Esophagus mucosa (tissue), 1 donor: ENCODE results near the gene TRIM8. TPM values are rescaled to one million over a fixed set of nuclear protein-coding genes. Genes with fewer than 3 reads are reported as not detected.

ENCODE experiments used
- ATAC-seq: fragments of 200-7000 bp; cut with Tn5 transposase; one replicate; pipeline ENCODE4 v1.9.1; 2020
- total RNA-seq: library from RNA; stranded (reverse); gene quantifications from one replicate; pipeline ENCODE4 v1.2.4, GENCODE V29; 2023
- donor health status: DM: yes; HTN: yes; CAD: no.

TRIM8 gene
- total RNA-seq, 1 donor from 2014 or later, result 29.1 TPM

DNA sequence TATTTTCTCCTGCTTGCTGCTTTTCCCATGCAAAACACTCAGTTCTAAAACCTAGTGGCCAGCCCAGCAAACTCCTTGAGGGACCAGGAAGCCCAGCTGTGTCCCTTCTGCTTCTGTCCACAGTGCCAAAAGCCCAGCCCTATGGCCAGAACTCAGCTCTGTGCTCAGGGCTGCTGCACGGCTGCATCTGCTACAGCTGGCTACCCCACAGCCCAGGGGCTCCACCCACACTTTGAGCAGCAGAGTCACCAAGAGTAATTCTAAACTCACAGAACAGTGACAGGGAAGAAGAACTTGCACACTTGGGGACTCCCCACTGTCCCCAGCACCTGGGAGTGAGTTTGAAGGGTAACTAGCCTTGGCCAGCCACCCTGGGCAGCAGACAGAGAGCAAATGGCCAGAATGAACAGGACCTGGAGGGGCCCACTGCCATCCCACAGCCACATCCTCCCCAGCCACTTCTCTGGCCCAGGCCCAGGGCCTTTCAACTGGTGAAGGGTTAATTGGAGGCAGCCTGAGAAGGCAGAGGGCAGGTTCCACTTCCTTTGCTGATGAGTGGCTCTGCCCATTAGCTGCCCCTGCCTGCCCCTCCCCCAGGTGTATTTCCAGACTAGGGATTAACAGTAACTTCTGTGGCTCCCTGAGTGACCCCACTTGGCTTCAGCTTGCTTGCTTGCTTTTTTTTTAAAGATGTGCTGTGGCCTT is 28.1 kb upstream of the TRIM8 start:
- ATAC-seq, result no peak

DNA sequence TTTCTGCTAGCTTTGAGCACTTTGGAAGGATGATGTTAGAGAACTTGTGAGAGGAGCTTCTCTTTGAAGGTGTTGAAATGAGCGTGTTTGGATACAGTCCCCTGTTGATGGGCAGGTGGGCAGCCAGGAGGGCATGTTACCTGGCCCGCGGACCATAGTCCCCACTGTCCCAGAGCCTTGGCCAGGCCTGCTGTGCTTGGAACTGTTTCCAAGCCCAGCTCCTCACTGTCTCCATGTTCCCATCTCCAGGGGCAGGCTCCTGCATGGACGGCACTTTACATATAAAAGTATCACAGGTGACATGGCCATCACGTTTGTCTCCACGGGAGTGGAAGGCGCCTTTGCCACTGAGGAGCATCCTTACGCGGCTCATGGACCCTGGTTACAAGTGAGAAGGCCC is 27.2 kb upstream of the TRIM8 start:
- no peak for ATAC-seq

DNA sequence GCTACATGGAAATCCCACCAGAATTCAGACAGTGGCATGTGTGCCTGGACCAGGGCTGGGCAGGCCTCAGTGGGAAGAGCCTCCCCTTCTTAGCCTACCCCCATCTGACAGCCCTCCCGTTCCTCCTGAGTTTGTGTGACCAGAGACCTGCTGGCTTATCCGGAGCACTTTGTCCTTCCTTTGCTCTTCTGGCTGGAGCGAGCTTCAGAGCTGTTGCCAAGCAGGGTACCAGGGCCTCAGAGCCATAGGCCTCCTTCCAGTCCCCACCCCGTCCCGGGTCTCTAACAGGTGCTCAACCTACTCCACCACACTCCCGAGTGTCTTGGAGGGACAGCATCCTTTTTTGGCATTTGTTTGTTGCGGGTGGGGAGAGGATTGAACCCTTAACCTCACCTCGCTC is 26.5 kb upstream of the TRIM8 start:
- ATAC-seq, result no peak

DNA sequence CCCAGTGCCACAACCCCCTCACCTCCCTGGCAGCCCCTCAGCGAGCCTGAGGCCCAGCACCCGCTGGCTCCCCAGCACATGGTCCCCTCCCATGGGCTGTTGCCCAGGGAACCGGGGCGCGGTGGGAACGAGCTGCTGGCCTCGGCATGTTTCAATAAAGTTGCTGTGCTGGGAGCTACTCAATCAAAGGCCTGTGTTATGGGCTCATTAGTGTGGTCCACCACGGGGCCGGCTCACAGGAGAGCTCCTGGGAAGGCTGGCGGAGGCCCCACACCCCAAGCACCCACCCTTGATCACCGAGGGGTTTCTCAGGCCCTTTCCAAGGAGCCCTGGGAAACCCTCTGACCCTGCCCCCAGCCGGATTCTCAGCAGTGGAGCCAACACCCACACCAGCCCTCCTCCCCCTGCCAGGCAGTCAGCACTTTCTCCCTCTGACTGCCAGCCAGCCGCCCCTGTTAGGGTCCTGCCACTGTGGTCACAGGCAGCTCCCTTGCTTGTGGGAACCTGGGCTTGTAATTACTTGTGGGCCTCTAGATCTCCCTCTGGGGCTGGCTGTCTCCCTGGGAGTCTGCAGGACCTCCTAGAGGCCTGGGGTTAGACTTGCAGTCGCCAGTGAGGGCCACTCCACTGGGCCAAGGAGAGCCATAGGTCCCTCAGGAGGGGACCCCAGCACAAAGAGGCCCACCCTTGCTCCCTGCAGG is 24.8 kb upstream of the TRIM8 start:
- no peak for ATAC-seq

DNA sequence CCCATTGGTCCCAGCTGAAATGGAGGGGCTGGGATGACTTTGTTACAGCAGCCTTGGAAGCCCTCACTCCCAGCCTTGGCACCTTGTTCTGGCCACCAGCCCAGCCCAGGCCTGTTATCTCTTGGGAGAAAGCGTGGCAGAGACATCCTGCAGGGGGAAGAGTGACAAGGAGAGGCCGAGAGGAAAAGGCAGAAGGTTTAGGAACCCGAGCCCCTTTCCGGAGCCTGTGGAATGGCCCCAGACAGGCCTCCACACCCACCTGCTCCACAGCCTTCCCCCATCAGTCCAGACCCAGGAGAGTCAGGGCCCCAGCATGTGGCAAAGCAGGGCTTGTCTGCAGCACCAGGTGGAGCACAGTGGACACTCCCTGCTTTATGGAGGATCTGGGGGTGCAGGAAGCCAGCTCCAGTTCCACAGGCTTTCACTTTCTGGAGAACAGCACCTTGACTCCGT is 24.1 kb upstream of the TRIM8 start:
- no peak for ATAC-seq

DNA sequence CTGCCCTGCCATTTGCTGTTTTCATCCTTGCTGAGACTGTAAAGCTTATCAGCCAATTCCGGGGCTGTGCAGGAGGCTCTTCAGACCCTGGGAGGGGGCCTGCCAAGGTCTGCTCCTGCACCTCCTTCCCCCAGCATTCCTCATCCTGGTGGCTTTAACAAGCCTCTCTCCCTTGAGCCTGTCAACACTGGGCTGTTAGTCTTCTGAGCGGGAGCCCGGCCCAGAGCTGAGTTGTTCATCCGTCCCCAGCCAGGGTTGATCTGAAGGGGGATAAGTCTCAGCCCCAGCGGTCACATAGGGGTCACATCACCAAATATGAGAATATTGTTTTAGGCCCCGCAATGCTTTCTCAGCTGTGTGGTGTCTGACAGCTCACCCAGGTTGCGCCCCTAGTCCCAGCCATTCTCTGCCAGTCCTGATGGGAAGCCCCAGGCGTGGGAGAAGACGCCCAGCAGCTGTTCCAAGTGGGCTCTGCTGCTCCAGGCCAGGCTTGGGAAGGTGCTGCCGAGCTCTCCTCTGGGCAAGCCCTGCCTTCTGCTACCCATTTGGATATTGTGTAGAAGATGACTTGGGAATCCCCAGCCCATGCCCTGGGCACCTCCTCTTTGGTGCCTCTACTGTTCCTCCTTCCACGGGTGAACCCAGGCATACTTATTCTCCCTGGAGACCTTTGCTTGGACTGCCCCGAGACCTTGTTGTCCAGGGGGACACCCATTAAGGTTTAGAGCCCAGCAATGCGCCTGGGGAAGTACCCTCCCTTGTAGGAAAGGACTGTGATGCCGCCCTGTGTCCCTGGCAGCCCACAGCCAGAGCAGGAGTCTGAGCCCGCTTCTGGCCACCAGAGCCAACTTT is 23.5 kb upstream of the TRIM8 start:
- ATAC-seq, result no peak

DNA sequence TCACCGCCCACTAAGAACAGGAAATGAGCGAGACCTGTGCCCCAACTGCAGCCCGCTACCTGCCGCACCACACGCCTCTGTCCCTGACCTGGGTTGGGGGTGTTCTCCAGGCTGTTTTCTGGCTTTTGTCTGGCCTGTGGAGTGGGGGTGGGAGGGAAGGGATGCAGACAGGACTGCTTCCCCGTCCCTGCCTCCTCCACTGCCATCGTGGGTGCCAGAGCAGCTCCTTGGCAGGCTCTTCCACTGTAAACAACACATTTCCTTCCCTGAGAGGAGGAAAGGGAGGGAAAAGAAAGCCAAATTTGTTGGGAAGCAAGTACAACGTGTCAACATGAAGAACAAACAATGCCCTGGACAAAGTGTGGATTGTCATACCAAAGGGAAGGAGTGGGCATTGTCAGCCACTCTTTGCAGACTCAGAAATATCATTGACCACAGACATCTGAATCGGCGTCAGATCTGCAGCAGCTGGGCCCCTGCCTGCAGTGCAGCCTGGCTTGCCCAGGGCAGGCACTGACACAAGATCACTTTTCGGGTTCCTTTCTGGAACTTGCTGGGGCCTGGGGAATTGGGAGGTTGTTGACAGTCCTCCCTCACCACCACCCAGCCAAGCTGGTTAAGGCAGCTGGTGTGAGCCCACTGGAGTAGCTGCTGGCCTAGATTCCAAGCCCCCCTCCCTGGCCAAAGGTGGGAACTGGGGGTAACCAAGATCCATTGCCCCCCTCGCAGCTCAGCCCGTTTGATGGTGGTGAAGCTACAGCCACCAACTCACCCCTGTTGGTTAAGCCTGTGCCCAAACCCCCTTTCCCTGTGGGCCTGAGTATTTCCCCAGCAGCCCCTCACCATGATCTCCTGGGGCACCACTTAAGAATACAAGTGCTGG is 22.6 kb upstream of the TRIM8 start:
- ATAC-seq, result no peak

DNA sequence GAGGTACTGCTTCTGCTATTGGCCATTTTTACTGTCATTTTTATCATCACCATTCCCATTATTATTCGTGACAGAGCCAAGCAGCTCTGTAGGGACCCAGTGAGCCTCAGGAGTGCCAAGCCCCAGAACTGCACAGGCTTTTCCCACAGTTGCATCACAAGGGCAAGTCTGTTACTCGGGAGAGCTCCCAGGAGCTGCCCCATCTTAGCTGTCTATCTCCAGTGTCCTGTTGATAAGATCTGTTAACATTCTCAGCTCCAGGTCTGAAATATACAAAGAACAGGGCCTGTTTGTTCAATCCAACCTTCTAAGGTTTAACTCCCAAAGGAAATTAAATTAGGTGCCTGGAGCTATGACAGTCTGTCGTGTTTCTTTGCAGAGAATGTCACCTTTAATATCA is 20.2 kb upstream of the TRIM8 start:
- ATAC-seq, result no peak

DNA sequence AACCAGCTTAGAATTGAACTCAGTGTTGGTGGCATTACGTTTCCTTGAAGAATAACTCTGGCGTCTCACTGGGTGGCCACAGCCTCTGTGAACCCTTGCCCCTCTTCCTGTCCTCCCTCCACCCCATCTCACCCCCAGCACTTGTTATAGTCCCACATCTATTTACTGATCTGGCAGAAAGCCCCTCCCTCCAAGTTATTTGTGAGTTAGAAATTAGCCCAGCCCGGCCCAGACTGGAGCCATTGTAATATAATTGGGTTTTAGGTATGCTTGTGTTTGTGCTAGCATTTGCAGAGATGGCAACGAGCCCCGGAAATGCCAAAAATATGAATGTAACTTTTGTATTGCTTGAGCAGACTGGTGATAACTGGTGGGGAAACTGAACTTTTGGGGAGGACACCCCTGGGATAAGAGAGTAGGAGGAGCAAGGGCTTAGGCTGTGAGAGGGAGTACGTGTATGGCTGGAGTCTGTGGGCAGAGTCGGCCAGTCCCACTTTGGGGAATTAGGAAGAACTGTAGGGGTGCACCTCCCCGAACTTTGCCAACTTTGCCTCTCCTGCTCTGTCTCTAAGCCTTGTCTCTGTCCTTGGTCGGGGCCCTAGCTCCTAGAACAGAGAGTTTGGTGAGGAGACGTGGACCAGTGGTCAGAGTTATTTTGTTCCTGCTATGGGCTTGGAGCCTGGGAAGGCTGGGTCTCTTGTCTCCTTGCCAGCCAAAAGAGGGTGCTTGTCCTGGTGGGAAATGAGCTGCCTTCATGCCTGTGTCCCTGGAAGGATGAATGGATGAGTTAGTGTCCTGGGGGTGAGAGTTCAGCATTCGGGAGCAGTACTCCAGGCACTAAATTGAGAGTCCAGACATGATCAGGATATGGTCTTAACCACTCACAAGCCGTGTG is 19.3 kb upstream of the TRIM8 start:
- no peak for ATAC-seq

DNA sequence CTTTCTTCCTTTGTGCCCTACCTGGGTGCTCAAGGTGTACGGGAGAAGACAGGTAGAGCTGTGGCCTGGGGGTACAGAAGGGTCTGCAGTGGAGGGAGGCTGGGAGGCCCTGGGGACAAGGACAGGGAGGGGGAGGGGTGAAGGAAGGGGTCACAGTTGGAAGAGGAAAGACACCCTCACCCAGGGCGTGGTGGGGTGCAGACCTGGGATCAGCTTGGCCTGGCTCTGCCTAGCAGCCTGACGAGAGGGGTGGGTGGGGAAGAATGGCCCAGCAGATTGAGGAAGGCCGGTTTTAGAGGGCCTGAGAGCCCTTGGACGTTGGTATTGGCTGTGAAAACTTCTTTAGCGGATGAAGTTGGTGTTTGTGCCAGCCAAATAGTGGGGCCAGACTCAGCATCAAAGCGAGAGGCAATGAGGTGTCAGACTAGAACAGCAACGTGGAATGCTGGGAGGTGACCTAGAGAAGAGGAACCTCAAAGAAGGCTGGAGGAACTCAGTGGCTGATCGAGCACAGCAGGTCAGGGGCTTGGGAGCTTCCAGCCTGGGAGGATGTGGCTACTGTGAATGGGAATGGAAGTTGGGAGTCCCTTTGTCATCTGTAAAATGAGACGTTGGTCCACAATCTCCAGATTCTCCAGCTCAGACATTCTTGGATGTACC is 18.1 kb upstream of the TRIM8 start:
- no peak for ATAC-seq

DNA sequence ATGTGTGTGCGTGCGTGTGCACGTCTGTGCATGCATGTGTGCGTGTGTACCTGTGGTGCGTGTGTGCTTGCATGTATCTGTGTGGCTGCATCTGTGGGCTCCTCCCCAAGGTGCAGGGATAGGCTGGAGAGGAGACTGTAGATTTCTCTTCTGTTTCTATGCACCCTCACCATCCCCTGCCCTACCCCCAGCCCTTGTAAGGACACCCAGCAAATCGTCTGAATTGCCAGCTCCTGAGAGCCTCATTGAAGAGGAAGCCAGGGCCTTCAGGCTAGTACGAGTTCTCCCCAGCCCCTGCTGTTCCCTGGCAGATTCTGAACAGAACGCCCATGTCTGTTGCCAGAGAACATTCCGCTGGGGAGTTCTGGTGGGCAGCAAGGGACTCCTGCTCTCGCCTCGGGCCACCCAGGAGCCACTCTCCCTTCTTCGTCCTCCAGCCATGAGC is 17.0 kb upstream of the TRIM8 start:
- no peak for ATAC-seq

DNA sequence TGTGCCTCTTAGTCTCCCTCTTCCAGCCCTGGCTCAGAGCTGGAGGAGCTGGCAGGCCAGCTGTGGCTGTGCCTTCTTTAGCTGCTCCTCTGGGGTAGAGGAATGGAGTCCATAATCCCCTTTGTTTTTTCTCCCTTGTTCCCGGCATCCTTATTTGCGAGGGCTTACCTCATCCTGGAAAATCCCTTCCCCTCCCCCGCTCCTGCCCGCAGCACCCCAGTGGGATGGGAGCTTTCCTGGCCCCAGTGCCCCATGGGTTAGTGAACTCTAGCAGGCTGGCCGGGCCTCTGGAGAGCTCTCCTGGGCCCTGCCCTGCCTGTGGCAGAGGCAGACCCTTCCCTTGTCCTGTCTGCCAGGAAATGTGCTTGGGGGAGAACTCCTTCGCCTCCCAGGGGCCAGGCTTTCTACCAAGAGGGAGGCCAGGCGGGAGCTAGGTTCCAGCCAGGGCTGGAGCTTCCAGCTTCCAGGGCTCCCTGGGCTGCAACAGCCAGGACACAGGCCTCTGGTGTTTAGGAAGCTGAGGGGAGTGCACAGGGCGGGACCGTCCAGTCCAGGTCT is 16.5 kb upstream of the TRIM8 start:
- ATAC-seq, result no peak

DNA sequence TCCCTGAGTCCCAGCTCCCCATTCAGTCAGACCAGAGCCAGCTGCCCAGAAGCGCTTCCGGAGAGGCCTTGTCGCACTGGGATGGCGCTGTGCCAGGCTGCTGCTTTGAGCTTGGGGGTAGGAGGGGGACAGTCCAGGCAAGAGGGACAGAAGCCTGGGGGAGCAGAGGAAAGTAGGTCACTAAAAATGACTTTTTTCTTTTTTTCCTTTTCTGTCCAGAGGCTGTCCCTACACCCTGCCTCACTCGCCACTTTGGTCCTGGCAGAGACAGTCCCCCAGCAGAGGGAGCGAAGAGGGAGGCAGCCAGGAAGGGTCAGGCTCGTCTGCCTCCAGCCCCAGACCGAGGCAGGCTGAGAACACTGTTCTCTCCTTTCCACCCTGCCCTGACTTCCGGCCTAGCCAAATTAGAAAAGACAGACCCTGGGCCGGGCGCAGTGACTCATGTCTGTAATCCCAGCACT is 15.8 kb upstream of the TRIM8 start:
- ATAC-seq, result no peak

DNA sequence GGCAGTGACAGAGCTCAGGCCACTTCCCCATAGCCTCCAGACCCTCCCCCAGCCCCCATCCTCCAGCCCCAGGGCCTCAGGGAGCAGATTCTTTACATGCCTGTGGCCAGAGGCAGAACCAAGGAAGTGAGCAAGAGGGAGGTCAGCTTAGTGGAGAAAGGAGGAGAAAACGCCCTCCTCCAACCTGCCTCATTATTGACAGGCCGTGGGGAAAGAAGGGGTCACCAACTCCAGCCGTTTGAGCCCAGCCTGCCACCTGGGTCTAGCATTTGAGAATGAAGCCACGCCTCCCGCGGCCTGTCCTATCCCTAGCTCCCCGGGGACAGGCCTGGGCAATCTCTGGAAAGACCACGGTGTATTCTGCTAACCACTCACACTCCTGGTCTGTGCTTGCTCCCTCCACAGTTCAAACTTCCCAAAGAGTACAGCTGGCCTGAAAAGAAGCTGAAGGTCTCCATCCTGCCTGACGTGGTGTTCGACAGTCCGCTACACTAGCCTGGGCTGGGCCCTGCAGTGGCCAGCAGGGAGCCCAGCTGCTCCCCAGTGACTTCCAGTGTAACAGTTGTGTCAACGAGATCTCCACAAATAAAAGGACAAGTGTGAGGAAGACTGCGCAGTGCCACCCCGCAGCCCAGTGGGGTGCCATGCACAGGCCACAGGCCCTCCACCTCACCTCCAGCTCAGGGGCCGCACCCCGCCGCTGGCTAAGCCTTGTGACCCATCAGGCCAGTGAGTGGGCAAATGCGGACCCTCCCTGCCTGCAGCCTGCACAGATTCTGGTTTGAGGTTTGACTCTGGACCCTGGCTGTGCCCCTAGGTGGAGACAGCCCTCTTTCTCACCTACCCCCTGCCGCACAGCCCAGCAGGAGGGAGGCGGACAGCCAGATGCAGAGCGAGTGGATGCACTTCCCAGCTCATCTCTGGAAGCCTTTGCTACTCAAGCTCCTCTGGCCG is 14.3 kb upstream of the TRIM8 start:
- no peak for ATAC-seq

DNA sequence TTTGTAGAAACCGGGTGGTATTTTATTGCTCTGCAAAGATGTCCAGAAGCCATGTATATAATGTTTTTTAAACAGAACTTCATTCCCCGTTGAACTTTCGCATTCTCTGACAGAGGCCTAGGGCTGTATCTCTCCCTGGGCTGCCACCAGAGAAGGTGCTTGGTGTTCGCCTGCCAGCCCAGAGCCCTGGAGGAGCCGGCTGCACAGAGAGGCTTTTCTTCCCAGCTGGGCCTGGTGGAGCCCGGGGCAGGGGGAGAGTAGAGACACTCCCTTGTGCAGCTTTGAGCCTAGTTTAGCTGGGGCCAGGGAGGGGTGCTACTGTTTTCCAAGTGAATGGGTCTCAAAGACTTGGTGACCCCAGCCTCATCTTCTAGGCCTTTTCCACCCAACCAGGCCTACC is 13.6 kb upstream of the TRIM8 start:
- no peak for ATAC-seq

DNA sequence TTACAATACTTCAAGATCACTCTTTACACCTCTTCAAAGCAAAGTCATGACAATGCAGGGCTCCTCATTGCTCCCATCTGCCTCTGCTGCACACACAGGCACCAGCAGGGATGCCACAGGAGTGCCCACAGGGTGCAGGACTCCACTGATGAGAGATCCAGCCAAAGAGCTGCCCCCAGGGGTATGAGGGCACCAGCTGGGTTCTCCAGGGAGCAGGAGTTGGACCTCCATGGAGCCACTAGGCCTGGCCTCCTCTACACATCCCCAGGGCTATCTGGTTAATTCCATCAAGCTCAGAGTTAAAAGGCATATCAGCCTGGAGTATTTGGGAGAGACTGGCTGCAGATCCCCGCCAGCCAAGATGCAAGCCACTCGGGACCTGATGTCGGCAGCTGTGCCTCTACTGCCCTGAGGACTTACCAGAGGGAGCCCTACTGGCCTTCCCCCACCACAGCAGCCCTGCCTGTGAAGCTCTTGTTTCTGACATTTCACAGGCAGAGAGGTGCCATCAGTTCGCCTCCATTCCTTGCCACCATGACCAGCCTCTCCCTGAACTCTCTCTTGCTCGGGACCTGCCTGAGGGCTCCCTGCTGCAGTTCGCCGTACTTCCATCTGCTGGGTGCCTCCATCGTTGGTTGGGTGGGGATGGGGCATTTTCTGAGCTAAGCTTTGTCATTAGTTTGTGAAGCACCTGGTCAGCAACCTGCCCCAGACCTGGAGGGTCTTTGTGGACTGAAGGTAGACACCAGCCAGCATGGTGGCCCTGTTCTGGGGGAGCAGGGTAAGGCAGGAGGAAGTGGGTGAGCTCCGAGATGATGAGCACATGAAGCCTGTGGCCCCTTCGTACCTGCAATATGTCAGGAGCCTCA is 12.5 kb upstream of the TRIM8 start:
- no peak for ATAC-seq

DNA sequence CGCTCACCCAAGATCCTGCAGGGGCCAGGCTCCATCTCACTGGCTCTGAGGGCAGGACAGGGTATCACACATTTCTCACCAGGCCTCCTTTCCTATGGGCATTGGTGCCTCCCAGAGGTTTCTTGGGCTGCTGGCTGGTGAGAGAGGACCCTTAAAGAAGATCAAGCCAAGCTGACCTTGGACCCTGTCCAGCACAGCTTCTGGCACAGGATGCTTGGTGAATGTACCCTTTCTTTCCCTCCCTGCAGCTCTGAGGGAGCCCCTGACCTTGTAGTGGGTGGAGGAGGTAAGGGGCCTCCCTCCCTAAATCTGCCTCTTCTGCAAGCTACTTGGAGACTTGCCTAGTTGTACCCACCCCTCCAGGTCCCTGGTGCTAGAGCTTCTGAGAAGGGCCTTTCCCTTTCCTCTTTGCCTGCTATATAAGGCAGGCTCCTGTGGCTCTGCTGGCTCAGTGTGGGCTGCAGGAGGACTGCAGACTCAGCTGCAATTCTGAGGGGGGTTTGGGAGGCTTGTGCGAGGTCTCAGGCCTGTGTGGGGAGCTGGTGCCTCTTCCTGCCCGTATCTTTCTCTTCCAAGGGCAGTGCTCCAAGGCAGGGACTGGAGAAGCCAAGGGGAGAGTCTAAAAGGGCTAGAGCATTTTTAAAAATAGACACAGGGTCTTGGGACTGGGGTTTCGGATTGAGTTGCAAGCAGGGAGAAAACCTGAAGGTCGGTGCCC is 11.7 kb upstream of the TRIM8 start:
- ATAC-seq, result no peak
